ENCODE measurements around the gene CHN2.

The CHN2 gene

GRCh38 chr7:29478226-29478625 is 283.7 kb downstream of the CHN2 start:
- H3K4me2 ChIP-seq (ENCODE audit: low read depth, low read length, poor library complexity, severe bottlenecking) = no peak overlapping the region
- H3F3A ChIP-seq (ENCODE audit: insufficient read depth) = no peaks in the 10 kb centered on the region
- H3K79me2 ChIP-seq (ENCODE audit: insufficient read depth, low read length) = no peaks in the 10 kb centered on the region
- H3K27me3 ChIP-seq (ENCODE audit: low read length) = no peaks in the 10 kb centered on the region
- H4K20me1 ChIP-seq (ENCODE audit: low read depth, low read length) = no peaks in the 10 kb centered on the region
- H3K9me3 ChIP-seq (ENCODE audit: insufficient read depth, low read length) = no peaks in the 10 kb centered on the region
- no peak overlapping the region for H3K4me3 ChIP-seq (ENCODE audit: insufficient read depth, low read length, poor library complexity, severe bottlenecking)
- H3K36me3 ChIP-seq (ENCODE audit: low read length) = no peaks in the 10 kb centered on the region
- H3K9ac ChIP-seq (ENCODE audit: low read length) = no peak overlapping the region
- H2AFZ ChIP-seq (ENCODE audit: low read depth, low read length, severe bottlenecking) = no peak overlapping the region
- no peaks in the 10 kb centered on the region for H3K9me2 ChIP-seq (replicated peaks; ENCODE audit: insufficient read depth, low read length)
- TF ChIP-seq EZH2phosphoT487 (conservative IDR thresholded peaks at IDR 0.05; ENCODE audit: low read length) (no peak), CTCF (IDR thresholded peaks at IDR 0.05; ENCODE audit: insufficient read depth, low read length, poor library complexity, severe bottlenecking) (no peak)
- H3K27ac ChIP-seq (ENCODE audit: low read depth, low read length) = no peak overlapping the region

- no peak for TF ChIP-seq EZH2phosphoT487 (conservative IDR thresholded peaks at IDR 0.05; ENCODE audit: low read length)
- TF ChIP-seq CTCF (IDR thresholded peaks at IDR 0.05; ENCODE audit: insufficient read depth, low read length, poor library complexity, severe bottlenecking) = no peak
- Histone ChIP-seq H3K9me2 (replicated peaks; ENCODE audit: insufficient read depth, low read length) (no peaks in the 10 kb centered on the region), H3K27ac (ENCODE audit: low read depth, low read length) (no peak overlapping the region), H3F3A (ENCODE audit: insufficient read depth) (no peaks in the 10 kb centered on the region), H4K20me1 (ENCODE audit: low read depth, low read length) (no peaks in the 10 kb centered on the region), H3K79me2 (ENCODE audit: insufficient read depth, low read length) (no peaks in the 10 kb centered on the region), H3K36me3 (ENCODE audit: low read length) (no peaks in the 10 kb centered on the region), H3K9ac (ENCODE audit: low read length) (no peak overlapping the region), H2AFZ (ENCODE audit: low read depth, low read length, severe bottlenecking) (no peak overlapping the region), H3K4me3 (ENCODE audit: insufficient read depth, low read length, poor library complexity, severe bottlenecking) (no peak overlapping the region), H3K4me2 (ENCODE audit: low read depth, low read length, poor library complexity, severe bottlenecking) (no peak overlapping the region), H3K27me3 (ENCODE audit: low read length) (no peaks in the 10 kb centered on the region), H3K9me3 (ENCODE audit: insufficient read depth, low read length) (no peaks in the 10 kb centered on the region)
These were observed 284.2 kb downstream of the CHN2 start for GRCh38 chr7:29478687-29479240.

- TF ChIP-seq EZH2phosphoT487 (conservative IDR thresholded peaks at IDR 0.05; ENCODE audit: low read length) (no peak), CTCF (IDR thresholded peaks at IDR 0.05; ENCODE audit: insufficient read depth, low read length, poor library complexity, severe bottlenecking) (no peak)
- no peak overlapping the region for H3K4me3 ChIP-seq (ENCODE audit: insufficient read depth, low read length, poor library complexity, severe bottlenecking)
- no peak overlapping the region for H3K4me2 ChIP-seq (ENCODE audit: low read depth, low read length, poor library complexity, severe bottlenecking)
- H3F3A ChIP-seq (ENCODE audit: insufficient read depth) = no peaks in the 10 kb centered on the region
- H3K79me2 ChIP-seq (ENCODE audit: insufficient read depth, low read length) = no peaks in the 10 kb centered on the region
- no peak overlapping the region for H3K9ac ChIP-seq (ENCODE audit: low read length)
- no peaks in the 10 kb centered on the region for H3K9me2 ChIP-seq (replicated peaks; ENCODE audit: insufficient read depth, low read length)
- H3K36me3 ChIP-seq (ENCODE audit: low read length) = no peaks in the 10 kb centered on the region
- H4K20me1 ChIP-seq (ENCODE audit: low read depth, low read length) = no peaks in the 10 kb centered on the region
- no peaks in the 10 kb centered on the region for H3K9me3 ChIP-seq (ENCODE audit: insufficient read depth, low read length)
- no peaks in the 10 kb centered on the region for H3K27me3 ChIP-seq (ENCODE audit: low read length)
- H3K27ac ChIP-seq (ENCODE audit: low read depth, low read length) = no peak overlapping the region
- no peak overlapping the region for H2AFZ ChIP-seq (ENCODE audit: low read depth, low read length, severe bottlenecking)
These were observed 285.0 kb downstream of the CHN2 start for GRCh38 chr7:29479301-29480200.
